H1 (cell line): ENCODE results near the gene PORCN. TPM values are rescaled to one million over a fixed set of nuclear protein-coding genes. Genes with fewer than 3 reads are reported as not detected.

Experiments
- CTCF ChIA-PET: fragments of 300-600 bp; sonication (Branson Sonifier 250); formaldehyde crosslinking; loops from one replicate; lab custom pipeline; 2021; ENCODE audit not compliant: partially characterized antibody; lab: Charles Lee
- POLR2A ChIA-PET: fragments of 300-600 bp; sonication (Branson Sonifier 250); formaldehyde crosslinking; loops from one replicate; lab custom pipeline; 2021; ENCODE audit warnings: inconsistent platforms; ENCODE audit not compliant: partially characterized antibody; lab: Charles Lee
- DNase-seq, 2 experiments: peaks; one replicate each; pipeline versions ENCODE4 v3.0.0 to v3.0.0-alpha.2; 2010 to 2022; ENCODE audit warnings: low spot score in 2 of 2, low read depth in 1 of 2, mixed read lengths in 1 of 2
- FAIRE-seq: peaks from 2 replicates; lab custom pipeline; 2011; peaks lifted over from hg19 to GRCh38; lab: Jason Lieb, UNC
- H2AFZ ChIP-seq: 2 replicates; pipeline ENCODE4 v1.8.1; 2012; ENCODE audit warnings: low read length, inconsistent platforms
- H2AK5ac ChIP-seq: 2 replicates; pipeline ENCODE4 v1.6.1; 2013; ENCODE audit warnings: low read depth, low read length
- H2BK120ac ChIP-seq: replicated peaks from 2 replicates; pipeline ENCODE3; 2013; ENCODE audit warnings: low read depth, low read length, inconsistent platforms
- H2BK12ac ChIP-seq: 2 replicates; pipeline ENCODE4 v1.6.1; 2013; ENCODE audit warnings: low read depth, low read length
- H2BK15ac ChIP-seq: 2 replicates; pipeline ENCODE4 v1.6.1; 2013; ENCODE audit warnings: low read length
- H2BK20ac ChIP-seq: 2 replicates; pipeline ENCODE4 v1.6.1; 2013; ENCODE audit warnings: low read length
- H2BK5ac ChIP-seq: 2 replicates; pipeline ENCODE4 v1.6.1; 2013; ENCODE audit warnings: low read depth, low read length
- H3K14ac ChIP-seq: 2 replicates; pipeline ENCODE4 v1.6.1; 2013; ENCODE audit warnings: inconsistent platforms; ENCODE audit not compliant: insufficient read length
- H3K18ac ChIP-seq: 2 replicates; pipeline ENCODE4 v1.6.1; 2013; ENCODE audit warnings: low read length; ENCODE audit errors: extremely low read depth
- H3K23ac ChIP-seq: 2 replicates; pipeline ENCODE4 v1.6.1; 2013; ENCODE audit warnings: inconsistent platforms; ENCODE audit not compliant: insufficient read length
- H3K23me2 ChIP-seq: 2 replicates; pipeline ENCODE4 v1.6.1; 2013; ENCODE audit warnings: low read depth, low read length
- H3K27ac ChIP-seq: 2 replicates; pipeline ENCODE4 v1.6.1; 2011; ENCODE audit warnings: low read depth, low read length, inconsistent platforms
- H3K27me3 ChIP-seq, 4 experiments: replicated peaks in 1 of 4; 1 replicate in 1 of 4; 2 replicates in 3 of 4; pipeline versions ENCODE4 v1.6.1 to v1.8.1; 2011 to 2013; ENCODE audit warnings: low read length in 3 of 4, mild to moderate bottlenecking in 3 of 4, inconsistent platforms in 2 of 4, mixed read lengths in 2 of 4, moderate library complexity in 1 of 4; ENCODE audit not compliant: control insufficient read depth in 3 of 4, insufficient read depth in 3 of 4; ENCODE audit errors: extremely low read depth in 1 of 4
- H3K36me3 ChIP-seq, 4 experiments: 2 replicates each; pipeline versions ENCODE4 v1.6.1 to v1.8.1; 2011 to 2013; ENCODE audit warnings: mild to moderate bottlenecking in 4 of 4, low read length in 3 of 4, moderate library complexity in 2 of 4, control low read depth in 1 of 4, inconsistent platforms in 1 of 4; ENCODE audit not compliant: insufficient read depth in 4 of 4, control insufficient read depth in 2 of 4
- H3K4ac ChIP-seq: replicated peaks from 2 replicates; pipeline ENCODE3; 2013; ENCODE audit warnings: low read length, low read depth, mixed read lengths, inconsistent platforms; ENCODE audit not compliant: insufficient read length
- H3K4me1 ChIP-seq, 4 experiments: replicated peaks in 1 of 4; 1 replicate in 1 of 4; 2 replicates in 3 of 4; pipeline versions ENCODE4 v1.6.1 to v1.8.1; 2011 to 2013; ENCODE audit warnings: low read length in 3 of 4, inconsistent platforms in 2 of 4, mixed read lengths in 1 of 4; ENCODE audit not compliant: insufficient read depth in 4 of 4, control insufficient read depth in 3 of 4
- H3K4me2 ChIP-seq, 2 experiments: 2 replicates each; pipeline versions ENCODE4 v1.6.1 to v1.8.1; 2011 to 2013; ENCODE audit warnings: low read depth in 2 of 2, low read length in 2 of 2, control low read depth in 1 of 2, inconsistent platforms in 1 of 2, mild to moderate bottlenecking in 1 of 2; ENCODE audit not compliant: insufficient read depth in 1 of 2
- H3K4me3 ChIP-seq, 4 experiments: fragments of 200-600, 300-600 bp in 1 of 4; sonication (generic), shearing (Covaris generic), sonication (Bioruptor Twin) in 1 of 4; 2 replicates each; pipeline versions ENCODE4 v1.5.1 to v1.8.1; 2011 to 2016; ENCODE audit warnings: low read length in 4 of 4, low read depth in 3 of 4, control low read depth in 2 of 4, inconsistent platforms in 2 of 4, mild to moderate bottlenecking in 2 of 4, mixed read lengths in 1 of 4, moderate library complexity in 1 of 4; ENCODE audit not compliant: insufficient read depth in 2 of 4; ENCODE audit errors: extremely low read depth in 1 of 4
- H3K56ac ChIP-seq: replicated peaks from 2 replicates; pipeline ENCODE3; 2013; ENCODE audit warnings: low read depth, mild to moderate bottlenecking, mixed read lengths, low read length, inconsistent platforms; ENCODE audit not compliant: insufficient read length
- H3K79me1 ChIP-seq: 2 replicates; pipeline ENCODE4 v1.6.1; 2013; ENCODE audit warnings: low read depth, low read length, control low read depth
- H3K79me2 ChIP-seq, 2 experiments: 2 replicates each; pipeline versions ENCODE4 v1.6.1 to v1.8.1; 2012 to 2013; ENCODE audit warnings: low read length in 2 of 2, mild to moderate bottlenecking in 2 of 2, inconsistent platforms in 1 of 2; ENCODE audit not compliant: insufficient read depth in 2 of 2, control insufficient read depth in 1 of 2
- H3K9ac ChIP-seq, 4 experiments: replicated peaks in 1 of 4; 1 replicate in 1 of 4; 2 replicates in 3 of 4; pipeline versions ENCODE4 v1.6.1 to v1.8.1; 2011 to 2013; ENCODE audit warnings: low read depth in 3 of 4, low read length in 3 of 4, control low read depth in 2 of 4, mild to moderate bottlenecking in 2 of 4, moderate library complexity in 2 of 4, inconsistent platforms in 1 of 4; ENCODE audit errors: extremely low read depth in 1 of 4
- H3K9me3 ChIP-seq, 2 experiments: 2 replicates each; pipeline versions ENCODE4 v1.6.1 to v1.8.1; 2012 to 2013; ENCODE audit warnings: mild to moderate bottlenecking in 2 of 2, moderate library complexity in 2 of 2, control low read depth in 1 of 2, inconsistent platforms in 1 of 2, low read depth in 1 of 2, low read length in 1 of 2, mixed read lengths in 1 of 2; ENCODE audit not compliant: insufficient read depth in 2 of 2
- H4K20me1 ChIP-seq, 2 experiments: replicated peaks in 1 of 2; 2 replicates each; pipeline versions ENCODE3 to v1.8.1; 2011 to 2013; ENCODE audit warnings: inconsistent platforms in 2 of 2, low read length in 2 of 2, mild to moderate bottlenecking in 1 of 2; ENCODE audit not compliant: insufficient read depth in 2 of 2, control insufficient read depth in 1 of 2
- H4K5ac ChIP-seq: 2 replicates; pipeline ENCODE4 v1.6.1; 2013; ENCODE audit warnings: low read length, low read depth, mixed read lengths, inconsistent platforms; ENCODE audit not compliant: insufficient read length
- H4K8ac ChIP-seq: 2 replicates; pipeline ENCODE4 v1.8.0; 2013; ENCODE audit warnings: mild to moderate bottlenecking, moderate library complexity, low read length, inconsistent platforms; ENCODE audit not compliant: insufficient read depth; ENCODE audit errors: extremely low read depth
- H4K91ac ChIP-seq: replicated peaks from 2 replicates; pipeline ENCODE3; 2013; ENCODE audit warnings: low read length, mixed read lengths, inconsistent platforms; ENCODE audit not compliant: insufficient read length
- BACH1 ChIP-seq: IDR thresholded peaks from 2 replicates; pipeline ENCODE4 v1.6.1; 2012; ENCODE audit warnings: low read length, improper control_type of control experiment
- CBX5 ChIP-seq: fragments of 300-800, 300-1000 bp; sonication (generic); IDR thresholded peaks from 2 replicates; pipeline ENCODE4 v1.7.1; 2016; ENCODE audit warnings: antibody characterized with exemption, low read length, low read depth
- CREB1 ChIP-seq: IDR thresholded peaks from 2 replicates; pipeline ENCODE4 v1.6.1; 2012; ENCODE audit warnings: inconsistent platforms
- CTBP2 ChIP-seq: IDR thresholded peaks from 2 replicates; pipeline ENCODE4 v1.7.0; 2011; ENCODE audit warnings: borderline replicate concordance, mild to moderate bottlenecking, moderate library complexity, mixed read lengths, low read length; ENCODE audit not compliant: insufficient read depth, insufficient read length
- EZH2 ChIP-seq: fragments of 200-600 bp; sonication (generic); IDR thresholded peaks from 2 replicates; pipeline ENCODE4 v1.7.1; 2012; ENCODE audit warnings: low read depth, mild to moderate bottlenecking, moderate library complexity, low read length, inconsistent platforms; ENCODE audit not compliant: severe bottlenecking
- HDAC2 ChIP-seq, 2 experiments: fragments of 300-600 bp in 1 of 2; sonication (generic) in 1 of 2; IDR thresholded peaks; 2 replicates each; pipeline ENCODE4 v1.6.1; 2011 to 2012; ENCODE audit warnings: low read depth in 2 of 2, low read length in 2 of 2, mild to moderate bottlenecking in 2 of 2, moderate library complexity in 2 of 2, borderline replicate concordance in 1 of 2, inconsistent platforms in 1 of 2
- KDM4A ChIP-seq: IDR thresholded peaks from one replicate; pipeline ENCODE4 v1.7.1; 2012; ENCODE audit warnings: low read depth, mild to moderate bottlenecking, moderate library complexity, low read length, inconsistent platforms; ENCODE audit not compliant: severe bottlenecking
- NANOG ChIP-seq: IDR thresholded peaks from 2 replicates; pipeline ENCODE4 v1.6.1; 2011; ENCODE audit warnings: low read length, low read depth, mild to moderate bottlenecking, inconsistent platforms; ENCODE audit not compliant: insufficient read depth, poor library complexity, severe bottlenecking
- PHF8 ChIP-seq: fragments of 200-600 bp; sonication (generic); conservative IDR thresholded peaks from 2 replicates; pipeline ENCODE4 v1.7.1; 2012; ENCODE audit warnings: low read depth, mild to moderate bottlenecking, inconsistent platforms, low read length, moderate library complexity
- POU5F1 ChIP-seq: IDR thresholded peaks from 2 replicates; pipeline ENCODE4 v1.6.1; 2011; ENCODE audit warnings: low read depth, mild to moderate bottlenecking, low read length, moderate library complexity
- WGBS, 2 experiments: shearing (Covaris generic) in 1 of 2; methylation state at CpG; one replicate each; pipeline versions ENCODE4 v1.1.6 to v1.1.7; 2013 to 2015; ENCODE audit warnings: low lambda C conversion rate in 2 of 2, mixed read lengths in 2 of 2, inconsistent platforms in 1 of 2, low coverage in 1 of 2, missing lambda C conversion rate in 1 of 2; ENCODE audit not compliant: insufficient replicate concordance in 2 of 2, insufficient coverage in 1 of 2, insufficient read length in 1 of 2; ENCODE audit errors: extremely low coverage in 1 of 2, missing lambda C conversion rate in 1 of 2; 5-methylcytosine and 5-hydroxymethylcytosine counted together
- polyA plus RNA-seq, 7 experiments: library from polyadenylated mRNA; depleted of rRNA in 3 of 7; stranded (reverse) in 5 of 7; unstranded in 2 of 7; fragments of >200 nt in 5 of 7; fragments of 200-250 nt in 2 of 7; gene quantifications; 1 replicate in 5 of 7; 2 replicates in 1 of 7; 4 replicates in 1 of 7; pipeline versions ENCODE4 v1.2.1 to v1.2.3, GENCODE V29; 2011 to 2013; ENCODE audit warnings: missing spikeins in 2 of 7, mixed read lengths in 2 of 7
- total RNA-seq: library from RNA; stranded (reverse); fragmentation: NEBNext Ultra II Directional; extraction: Animal tissue kit (Norgen Biotek cat#: 25700); gene quantifications from 2 replicates; pipeline ENCODE4 v1.2.1, GENCODE V29; 2021

The PORCN gene
- total and polyA plus RNA-seq, 2 of the 8 experiments (the other 6 are each of a cell fraction or from before 2014, with no cell fraction given): 14.6 to 34.1 TPM

GRCh38 chrX:48475774-48476577 lies 32.8 kb upstream of the PORCN start, which contains the start of gene FTSJ1:
TSS of gene FTSJ1 (plus strand) at chrX:48476199. CDS start at chrX:48478048, 1,849 bp downstream.
- 1% methylated on average over 45 of the region's 75 CpGs; no CpG with 5 or more reads in 1 of the 2 experiments for WGBS, 2 experiments
- Histone ChIP-seq H2BK20ac (no peak within 1 kb of the TSS), H3K9me3 (no peaks in the 10 kb centered on the region), H3K56ac (no peak within 1 kb of the TSS), H3K23me2 (peaks cover 3% of the 10 kb centered on the region; the same call in 1 of the 2 replicates), H2BK5ac (peak within 1 kb of the TSS; percentile 84), H3K18ac (no peak within 1 kb of the TSS; the same call in 1 of the 2 replicates), H2BK120ac (no peak within 1 kb of the TSS), H3K4ac (no peak within 1 kb of the TSS), H3K79me1 (no peaks in the 10 kb centered on the region), H3K14ac (no peak within 1 kb of the TSS), H2AFZ (peak within 1 kb of the TSS; percentile 96), H3K4me3 (peak within 1 kb of the TSS; percentile 74 to 93 (median 82)), H3K4me1 (peaks cover 3 to 15% (median 8%) of the 10 kb centered on the region in 4 experiments), H2BK12ac (no peak within 1 kb of the TSS), H2BK15ac (no peak within 1 kb of the TSS), H2AK5ac (no peak within 1 kb of the TSS), H3K4me2 (peak within 1 kb of the TSS; percentile 74 to 77), H4K20me1 (peaks cover 0 to 7% of the 10 kb centered on the region in 2 experiments), H4K8ac (peak within 1 kb of the TSS; percentile 85; the same call in 1 of the 2 replicates), H4K91ac (no peak within 1 kb of the TSS), H3K79me2 (peaks cover 0 to 24% of the 10 kb centered on the region in 2 experiments; a peak in 2 of 4 replicates), H3K36me3 (peaks cover 0 to 8% (median 0%) of the 10 kb centered on the region in 4 experiments; a peak in 2 of 8 replicates), H3K23ac (no peak within 1 kb of the TSS), H3K9ac (peak within 1 kb of the TSS; percentile 60 to 80 (median 72)), H3K27me3 (no peaks in the 10 kb centered on the region), H3K27ac (peak within 1 kb of the TSS; percentile 70; the same call in 1 of the 2 replicates), H4K5ac (peak within 1 kb of the TSS; percentile 55)
- CTCF ChIA-PET: no interaction called here
- POLR2A ChIA-PET: interaction anchor here (2.4 kb wide), 1 partner anchor 17 kb away, joined by 5 read pairs; no protein-coding TSS in a partner anchor
- DNase-seq: peak in 1 of 2 experiments; percentile 65
- no peak for FAIRE-seq
- peak; percentile 62 for TF ChIP-seq BACH1
- TF ChIP-seq CREB1: peak; percentile 94
- no peak for TF ChIP-seq POU5F1
- no peak for TF ChIP-seq CBX5
- no peak for TF ChIP-seq NANOG
- peak; percentile 40; the same call in 1 of the 2 replicates for TF ChIP-seq PHF8
- no peak for TF ChIP-seq EZH2
- TF ChIP-seq HDAC2 (IDR thresholded peaks at IDR 0.05; ENCODE audit: borderline replicate concordance in 1 of 2, low read depth in 2 of 2, low read length in 2 of 2): peak in 1 of 2 experiments; percentile 65; a peak in 1 of 4 replicates
- peak; percentile 68 for TF ChIP-seq KDM4A
- TF ChIP-seq CTBP2: no peak
